Measurements from ENCODE around the gene TECR. TPM values are rescaled to one million over a fixed set of nuclear protein-coding genes. Genes with fewer than 3 reads are reported as not detected.

TECR gene
- total and polyA plus RNA-seq, 9 of the 15 experiments (the other 6 are each of a cell fraction or from before 2014, with no cell fraction given): 29.3 to 211 (median 81.4) TPM

GRCh38 chr19:14479975-14480699 lies 49.3 kb upstream of the TECR start (continued):
- TF ChIP-seq CTBP1 (IDR thresholded peaks at IDR 0.05; ENCODE audit: borderline replicate concordance): peak; percentile 61; the same call in 1 of the 2 replicates
- TF ChIP-seq NRF1 (conservative IDR thresholded peaks at IDR 0.05 in 1 of 2, IDR thresholded peaks at IDR 0.05 in 1 of 2): peak; percentile 24 to 48; a peak in 2 of 4 replicates
- no peak for TF ChIP-seq RUNX1 (IDR thresholded peaks at IDR 0.05; ENCODE audit: low read depth)
- no peak for TF ChIP-seq ZNF253 (CRISPR knock-in tag; conservative IDR thresholded peaks at IDR 0.05)
- TF ChIP-seq MTA3 (IDR thresholded peaks at IDR 0.05; ENCODE audit: borderline replicate concordance): peak; percentile 73; the same call in 1 of the 2 replicates
- TF ChIP-seq DEAF1 (CRISPR knock-in tag; IDR thresholded peaks at IDR 0.05): no peak; the same call in 1 of the 2 replicates
- peak; percentile 92 for TF ChIP-seq CTCFL (IDR thresholded peaks at IDR 0.05; ENCODE audit: borderline replicate concordance, insufficient read depth, low read depth, low read length, poor library complexity, severe bottlenecking)
- no peak for TF ChIP-seq STAT5B (CRISPR knock-in tag; IDR thresholded peaks at IDR 0.05)
- peak; percentile 45; the same call in 1 of the 2 replicates for TF ChIP-seq GATAD2B (IDR thresholded peaks at IDR 0.05; ENCODE audit: borderline replicate concordance)
- TF ChIP-seq, protein P1, sequence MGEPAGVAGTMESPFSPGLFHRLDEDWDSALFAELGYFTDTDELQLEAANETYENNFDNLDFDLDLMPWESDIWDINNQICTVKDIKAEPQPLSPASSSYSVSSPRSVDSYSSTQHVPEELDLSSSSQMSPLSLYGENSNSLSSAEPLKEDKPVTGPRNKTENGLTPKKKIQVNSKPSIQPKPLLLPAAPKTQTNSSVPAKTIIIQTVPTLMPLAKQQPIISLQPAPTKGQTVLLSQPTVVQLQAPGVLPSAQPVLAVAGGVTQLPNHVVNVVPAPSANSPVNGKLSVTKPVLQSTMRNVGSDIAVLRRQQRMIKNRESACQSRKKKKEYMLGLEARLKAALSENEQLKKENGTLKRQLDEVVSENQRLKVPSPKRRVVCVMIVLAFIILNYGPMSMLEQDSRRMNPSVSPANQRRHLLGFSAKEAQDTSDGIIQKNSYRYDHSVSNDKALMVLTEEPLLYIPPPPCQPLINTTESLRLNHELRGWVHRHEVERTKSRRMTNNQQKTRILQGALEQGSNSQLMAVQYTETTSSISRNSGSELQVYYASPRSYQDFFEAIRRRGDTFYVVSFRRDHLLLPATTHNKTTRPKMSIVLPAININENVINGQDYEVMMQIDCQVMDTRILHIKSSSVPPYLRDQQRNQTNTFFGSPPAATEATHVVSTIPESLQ (CRISPR knock-in tag; IDR thresholded peaks at IDR 0.05): no peak
- peak; percentile 46 for TF ChIP-seq L3MBTL2 (IDR thresholded peaks at IDR 0.05)
- TF ChIP-seq ZNF740 (CRISPR knock-in tag; IDR thresholded peaks at IDR 0.05): peak; percentile 86
- TF ChIP-seq ZNF740 (tag; IDR thresholded peaks at IDR 0.05): 0 out of 4 replicates have a peak, but pooled peaks of 1 of the 2 experiments have one; percentile 31
- TF ChIP-seq, protein P2, sequence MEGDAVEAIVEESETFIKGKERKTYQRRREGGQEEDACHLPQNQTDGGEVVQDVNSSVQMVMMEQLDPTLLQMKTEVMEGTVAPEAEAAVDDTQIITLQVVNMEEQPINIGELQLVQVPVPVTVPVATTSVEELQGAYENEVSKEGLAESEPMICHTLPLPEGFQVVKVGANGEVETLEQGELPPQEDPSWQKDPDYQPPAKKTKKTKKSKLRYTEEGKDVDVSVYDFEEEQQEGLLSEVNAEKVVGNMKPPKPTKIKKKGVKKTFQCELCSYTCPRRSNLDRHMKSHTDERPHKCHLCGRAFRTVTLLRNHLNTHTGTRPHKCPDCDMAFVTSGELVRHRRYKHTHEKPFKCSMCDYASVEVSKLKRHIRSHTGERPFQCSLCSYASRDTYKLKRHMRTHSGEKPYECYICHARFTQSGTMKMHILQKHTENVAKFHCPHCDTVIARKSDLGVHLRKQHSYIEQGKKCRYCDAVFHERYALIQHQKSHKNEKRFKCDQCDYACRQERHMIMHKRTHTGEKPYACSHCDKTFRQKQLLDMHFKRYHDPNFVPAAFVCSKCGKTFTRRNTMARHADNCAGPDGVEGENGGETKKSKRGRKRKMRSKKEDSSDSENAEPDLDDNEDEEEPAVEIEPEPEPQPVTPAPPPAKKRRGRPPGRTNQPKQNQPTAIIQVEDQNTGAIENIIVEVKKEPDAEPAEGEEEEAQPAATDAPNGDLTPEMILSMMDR (IDR thresholded peaks at IDR 0.05 in 2 of 3, conservative IDR thresholded peaks at IDR 0.05 in 1 of 3; ENCODE audit: insufficient read depth in 2 of 3, low read depth in 1 of 3, low read length in 3 of 3): peak; percentile 87 to 97 (median 95)
- no peak for TF ChIP-seq HINFP (tag; conservative IDR thresholded peaks at IDR 0.05; ENCODE audit: low read depth)
- TF ChIP-seq TGIF2 (CRISPR knock-in tag; IDR thresholded peaks at IDR 0.05): no peak
